Esophagus squamous epithelium (tissue), 5 donors: ENCODE measurements around the gene VMA21. TPM values are rescaled to one million over a fixed set of nuclear protein-coding genes. Genes with fewer than 3 reads are reported as not detected.

ENCODE experiments used
- DNase-seq: peaks from one replicate; lab custom pipeline; 2025; lab: John Stamatoyannopoulos, UW
- H3K27ac ChIP-seq, 4 donors: fragments of 200-600 bp; sonication (generic); one replicate each; pipeline ENCODE4 v1.5.1; 2016 to 2019; ENCODE audit warnings: mild to moderate bottlenecking in 1 of 4
- H3K27me3 ChIP-seq, 4 donors: fragments of 200-600 bp; sonication (generic); 1 replicate in 3 of 4; 2 replicates in 1 of 4; pipeline versions ENCODE4 v1.5.1 to v1.6.0; 2017 to 2021; ENCODE audit warnings: antibody characterized with exemption in 1 of 4
- H3K36me3 ChIP-seq, 3 donors: fragments of 200-600 bp; sonication (generic); one replicate each; pipeline ENCODE4 v1.5.1; 2016 to 2019
- H3K4me1 ChIP-seq, 3 donors: fragments of 200-600 bp; sonication (generic); one replicate each; pipeline ENCODE4 v1.5.1; 2017 to 2019
- H3K4me3 ChIP-seq, 4 donors: fragments of 200-600 bp; sonication (generic); 1 replicate in 3 of 4; 2 replicates in 1 of 4; pipeline ENCODE4 v1.5.1; 2016 to 2019; ENCODE audit warnings: mild to moderate bottlenecking in 2 of 4, moderate library complexity in 1 of 4
- H3K9me3 ChIP-seq, 3 donors: fragments of 200-600 bp; sonication (generic); one replicate each; pipeline ENCODE4 v1.5.1; 2016 to 2019
- CTCF ChIP-seq, 6 experiments: fragments of 450-650 bp in 4 of 6; fragments of 200-600 bp in 2 of 6; sonication (generic) in 2 of 6; IDR thresholded peaks; one replicate each; pipeline ENCODE4 v1.5.1; 2016 to 2019; ENCODE audit warnings: antibody characterized with exemption in 6 of 6, mild to moderate bottlenecking in 4 of 6, moderate library complexity in 4 of 6
- POLR2A ChIP-seq, 4 donors: fragments of 450-650 bp; IDR thresholded peaks; one replicate each; pipeline ENCODE4 v1.6.1; 2017; ENCODE audit warnings: antibody characterized with exemption in 4 of 4, mild to moderate bottlenecking in 4 of 4, moderate library complexity in 3 of 4
- WGBS, 2 donors: methylation state at CpG; one replicate each; pipeline ENCODE4 v1.1.5; 2018; 5-methylcytosine and 5-hydroxymethylcytosine counted together
- intact Hi-C: fragments of 100-400 bp; cut with DNase I; formaldehyde crosslinking; loops from one replicate; pipeline ENCODE4 v1.15.0; 2022
- total RNA-seq, 4 donors: library from RNA; depleted of rRNA; stranded (reverse); fragments of >200 nt; gene quantifications; one replicate each; pipeline ENCODE4 v1.1.0, GENCODE V29; 2016
- donor health status: DM: yes; HTN: yes; CAD: no.

VMA21 gene
- total RNA-seq, 4 donors from 2014 or later, result 16.3 to 38.6 (median 32.5) TPM

GRCh38 chrX:151458824-151459223, 61.8 kb downstream of the VMA21 start:
- H3K4me1 ChIP-seq, result no peaks in the 10 kb centered on the region
- H3K36me3 ChIP-seq, result no peaks in the 10 kb centered on the region
- 34 to 78% methylated on average over 1 of the region's 1 CpG for WGBS, 2 donors
- no peak overlapping the region for H3K27ac ChIP-seq
- intact Hi-C loops, result no loop called here
- no peak for DNase-seq
- H3K27me3 ChIP-seq, result no peaks in the 10 kb centered on the region
- TF ChIP-seq POLR2A (IDR thresholded peaks at IDR 0.05) (no peak), CTCF (IDR thresholded peaks at IDR 0.05) (no peak)
- H3K9me3 ChIP-seq, result no peaks in the 10 kb centered on the region
- H3K4me3 ChIP-seq, result no peak overlapping the region

Other genes with a start within 250 kb of the VMA21 start
- gene GPR50, start 220.6 kb upstream of the VMA21 start, total RNA-seq, result under 1 TPM in 2 of 4 donors, not detected in 2; 0.18 to 0.19 TPM
- gene PASD1, start 166.5 kb downstream of the VMA21 start, total RNA-seq, result not detected